GM21367 (cell line): Measurements from ENCODE around the gene EFL1.
"Not testable (repeated sequence)": the region's sequence is repeated elsewhere in the genome, so short reads cannot be mapped to it uniquely, and the experiment has no call there.

ENCODE experiments used
- ATAC-seq: cut with Tn5 transposase; IDR thresholded peaks from one replicate; pipeline ENCODE4 v1.9.1; 2021; ENCODE audit not compliant: unreplicated experiment

The EFL1 gene

GRCh38 chr15:82204575-82204974 lies 58.0 kb downstream of the EFL1 start:
- ATAC-seq = not testable (repeated sequence)

DNA sequence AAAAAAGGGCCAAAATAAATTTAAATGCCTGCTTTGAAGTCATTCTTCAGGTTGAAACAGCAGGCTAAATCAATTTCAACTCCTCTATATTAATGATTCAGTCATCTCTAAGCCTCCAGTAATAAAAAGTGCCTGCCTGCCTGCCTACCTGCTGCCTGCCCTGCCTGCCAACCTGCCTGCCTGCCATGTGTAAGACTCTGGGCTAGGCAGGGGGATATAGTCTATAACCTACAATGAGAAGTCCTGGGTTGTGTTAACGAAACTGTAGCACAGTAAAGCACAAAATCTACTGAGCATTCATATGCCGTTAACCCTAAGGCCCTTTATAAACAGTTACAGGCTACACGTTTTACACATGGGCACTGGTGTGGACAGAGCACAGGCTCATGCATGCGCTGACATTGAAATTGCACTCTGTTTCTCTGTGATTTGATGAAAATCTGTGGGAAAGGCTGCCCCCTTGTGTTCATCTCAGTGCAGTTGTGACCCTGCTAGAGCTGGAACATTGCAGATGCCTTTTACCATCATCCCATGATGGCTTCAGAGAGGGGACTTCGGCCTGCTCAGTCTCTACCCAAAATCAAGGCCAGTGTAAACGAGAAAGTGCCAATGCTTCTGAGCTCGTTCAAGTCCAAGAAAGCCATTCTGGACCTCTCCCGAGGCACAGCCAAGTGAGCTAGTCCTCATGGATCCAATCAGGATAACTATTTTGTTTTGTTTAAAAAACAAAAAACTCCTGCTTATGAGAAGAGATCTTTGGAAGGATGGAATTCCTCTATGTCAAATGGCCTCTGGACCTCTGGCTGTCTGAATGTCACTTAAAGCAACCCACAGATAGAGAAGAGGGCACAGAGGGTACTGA lies 64.6 kb downstream of the EFL1 start:
- peak; percentile 91 for ATAC-seq

- ATAC-seq = no peak
Observed at GRCh38 chr15:82196353-82196752, 66.2 kb downstream of the EFL1 start.

- ATAC-seq = not testable (repeated sequence)
Observed at GRCh38 chr15:82195818-82196217, 66.7 kb downstream of the EFL1 start.

GRCh38 chr15:82194488-82194887 lies 68.0 kb downstream of the EFL1 start:
- ATAC-seq = not testable (repeated sequence)

- not testable (repeated sequence) for ATAC-seq
Observed at GRCh38 chr15:82193435-82193834, 69.1 kb downstream of the EFL1 start.

- not testable (repeated sequence) for ATAC-seq
Observed at GRCh38 chr15:82192394-82192793, 70.1 kb downstream of the EFL1 start.

DNA sequence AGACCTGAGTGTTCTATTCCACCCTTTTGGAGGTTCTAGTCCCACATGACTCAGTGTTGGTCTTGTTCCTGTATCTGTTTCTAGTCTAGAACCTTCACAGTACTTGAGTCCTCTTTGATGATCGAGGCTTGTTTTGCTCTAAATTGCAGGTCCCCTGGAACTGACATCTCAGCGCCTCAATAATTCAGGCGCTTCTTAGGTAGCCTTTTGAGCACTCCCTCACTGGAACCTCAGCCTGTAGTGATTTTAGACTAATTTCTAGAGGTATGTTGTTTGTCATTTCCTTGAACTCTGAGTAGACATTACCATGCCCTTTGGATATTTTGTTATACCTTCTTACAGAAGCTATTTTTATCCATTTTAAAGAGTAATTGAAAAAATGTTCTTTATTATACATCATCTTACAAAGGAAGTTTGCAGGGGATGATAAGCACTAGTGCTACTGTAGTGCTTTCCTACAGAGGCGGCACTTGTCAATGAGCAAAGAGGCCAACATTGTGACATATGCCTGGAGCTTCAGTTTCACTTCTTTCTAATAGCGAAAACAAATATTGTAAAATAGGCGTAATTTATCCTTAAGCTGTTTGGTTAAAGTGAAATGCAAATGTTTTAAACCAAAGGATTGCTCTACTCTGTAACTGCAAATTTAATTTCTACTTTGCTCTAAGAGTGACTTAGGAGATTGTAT lies 75.7 kb downstream of the EFL1 start:
- peak; percentile 78 for ATAC-seq

DNA sequence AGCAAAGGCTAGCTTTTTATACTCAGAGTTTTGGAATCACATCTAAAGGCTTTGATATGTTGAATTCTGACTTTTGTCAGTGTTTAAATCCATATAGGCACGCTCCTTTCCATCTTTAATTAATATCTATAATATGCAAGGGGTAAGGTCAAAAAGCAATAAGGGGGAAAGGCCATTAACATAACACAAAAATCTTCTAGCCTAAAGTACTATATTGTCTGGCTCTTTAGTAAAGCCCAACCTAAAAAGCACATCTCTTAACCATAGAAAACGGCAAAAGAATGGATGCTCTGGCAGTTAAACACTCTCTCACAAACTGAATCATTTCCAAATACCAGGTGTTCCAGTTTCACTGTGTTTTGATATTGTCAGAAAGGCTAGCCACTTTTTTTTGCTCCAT lies 76.4 kb downstream of the EFL1 start:
- ATAC-seq = no peak

DNA sequence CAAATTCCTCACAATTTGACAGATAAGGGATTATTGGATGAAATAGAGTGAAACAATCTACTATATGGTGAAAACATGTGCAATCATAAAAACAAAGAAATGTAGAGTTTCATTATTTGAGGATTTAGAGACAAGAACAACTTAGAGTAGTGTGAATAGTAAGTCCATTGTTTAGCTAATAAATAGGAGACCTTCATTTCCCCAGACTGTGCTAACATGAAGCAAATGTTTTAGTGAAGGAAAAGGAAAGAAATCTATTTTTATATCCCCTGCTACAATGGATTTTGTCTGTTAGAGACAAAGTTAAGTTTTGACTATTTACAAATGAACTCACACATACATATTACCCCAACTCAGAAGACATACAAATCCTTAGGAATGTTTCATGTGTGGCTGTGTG lies 77.8 kb downstream of the EFL1 start:
- no peak for ATAC-seq

DNA sequence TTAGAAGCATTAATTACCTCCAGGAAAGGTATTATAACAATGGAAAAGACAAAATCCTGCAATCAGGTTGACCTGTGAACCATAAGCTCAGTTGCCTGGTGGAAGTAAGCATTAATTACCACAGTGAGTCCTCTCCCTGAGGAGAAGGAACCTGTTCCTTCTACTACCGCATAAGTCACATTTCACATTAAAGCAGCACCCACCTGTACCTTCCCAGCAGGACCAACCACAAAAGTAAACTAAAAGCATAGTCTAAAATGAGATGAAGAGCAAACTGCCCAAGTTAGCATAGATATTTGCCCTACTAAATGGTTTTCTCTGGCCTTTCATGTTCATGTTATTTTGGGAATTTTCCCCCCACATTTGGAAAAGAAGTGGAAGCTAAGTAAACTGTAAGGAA lies 78.2 kb downstream of the EFL1 start:
- ATAC-seq = no peak

- no peak for ATAC-seq
Observed at GRCh38 chr15:82183121-82184031, 79.2 kb downstream of the EFL1 start.

- no peak for ATAC-seq
Observed at GRCh38 chr15:82181371-82181770, 81.2 kb downstream of the EFL1 start.

- ATAC-seq = no peak
Observed at GRCh38 chr15:82178061-82178460, 84.5 kb downstream of the EFL1 start.

DNA sequence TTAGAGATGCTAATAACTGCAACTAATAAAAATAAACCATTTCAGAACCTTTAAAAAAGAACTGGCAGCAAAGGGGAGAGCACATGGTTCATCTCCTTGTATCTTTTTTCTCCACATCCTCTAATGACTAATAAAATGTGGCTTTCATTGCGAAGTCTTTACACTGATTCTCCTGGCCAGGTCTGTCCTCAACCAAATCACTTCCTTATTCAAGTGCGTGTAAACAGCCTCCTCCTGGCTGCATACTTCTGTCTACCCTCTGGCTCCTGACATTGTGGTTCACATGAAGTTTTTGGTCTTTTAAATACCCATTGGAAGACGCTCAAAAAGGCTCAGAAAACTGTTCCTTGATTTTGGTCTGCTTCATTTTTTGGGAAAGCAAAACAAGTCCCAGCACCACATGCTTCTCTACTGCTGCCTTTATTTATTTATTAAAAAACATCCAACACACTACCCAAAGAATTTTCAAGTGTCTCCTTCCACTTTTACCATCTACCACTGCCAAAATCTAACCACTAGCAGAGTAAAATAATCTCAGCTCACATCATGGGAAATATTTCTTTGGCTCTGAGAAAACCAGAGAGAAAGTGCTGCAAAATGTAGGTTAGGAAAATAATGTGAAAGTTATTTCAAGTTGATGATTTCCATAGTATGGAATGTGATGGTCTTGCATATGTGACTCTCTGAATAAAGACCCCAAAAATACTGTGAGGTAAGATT lies 85.1 kb downstream of the EFL1 start:
- no peak for ATAC-seq

DNA sequence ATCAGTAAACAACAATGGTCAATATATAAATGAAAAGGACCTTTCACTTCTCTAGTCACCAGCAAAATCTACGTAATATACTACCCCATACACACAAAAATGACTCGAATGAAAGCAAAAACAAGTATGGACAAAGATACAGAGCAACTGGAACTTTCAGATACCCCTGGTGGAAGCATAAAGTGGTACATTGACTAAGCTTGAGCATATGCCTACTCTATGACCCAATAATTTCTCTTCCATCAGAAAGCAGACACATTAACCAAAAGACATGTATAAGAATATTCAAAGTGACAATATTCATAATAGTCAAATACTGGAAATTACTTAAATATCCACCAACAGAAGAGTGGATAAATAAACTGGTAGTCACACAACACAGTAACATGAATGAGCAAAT lies 86.0 kb downstream of the EFL1 start:
- no peak for ATAC-seq

DNA sequence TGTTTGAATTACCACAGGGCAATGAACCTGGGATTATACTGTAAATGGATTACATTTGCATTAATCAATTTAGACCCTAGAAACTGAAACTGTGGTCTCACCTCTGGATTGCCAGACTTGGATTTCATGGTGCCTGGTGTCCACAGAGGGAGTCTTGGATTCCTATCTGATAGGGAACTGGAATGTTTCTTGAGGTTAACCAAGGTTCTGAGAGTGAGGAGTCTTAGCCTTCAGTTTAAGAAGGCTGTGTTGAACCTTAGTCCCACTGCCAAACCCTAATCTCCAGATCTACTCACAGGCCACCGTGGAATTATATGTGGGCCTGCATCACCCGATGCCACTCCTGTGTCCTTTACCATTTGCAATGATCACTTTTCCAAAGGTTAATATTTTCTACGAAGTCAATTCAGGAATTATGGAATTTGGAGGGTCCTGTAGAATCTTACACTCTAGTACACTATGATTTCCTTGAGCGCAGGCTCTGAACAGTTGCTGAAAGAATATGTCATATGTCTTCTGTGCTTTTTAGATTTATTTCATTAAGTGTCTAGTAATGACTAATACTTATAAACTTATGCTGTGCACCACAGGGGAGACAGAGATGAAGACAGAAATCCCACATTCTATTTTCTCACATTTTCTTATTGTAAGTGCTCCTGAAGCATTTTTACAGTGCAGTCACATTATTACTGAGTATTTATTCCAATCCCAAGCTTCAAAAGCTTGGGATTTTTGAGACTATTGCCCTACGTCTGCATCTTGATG lies 87.9 kb downstream of the EFL1 start:
- ATAC-seq = no peak

GRCh38 chr15:82173108-82173507 lies 89.4 kb downstream of the EFL1 start:
- ATAC-seq = no peak

- no peak for ATAC-seq
Observed at GRCh38 chr15:82172506-82172905, 90.0 kb downstream of the EFL1 start.

DNA sequence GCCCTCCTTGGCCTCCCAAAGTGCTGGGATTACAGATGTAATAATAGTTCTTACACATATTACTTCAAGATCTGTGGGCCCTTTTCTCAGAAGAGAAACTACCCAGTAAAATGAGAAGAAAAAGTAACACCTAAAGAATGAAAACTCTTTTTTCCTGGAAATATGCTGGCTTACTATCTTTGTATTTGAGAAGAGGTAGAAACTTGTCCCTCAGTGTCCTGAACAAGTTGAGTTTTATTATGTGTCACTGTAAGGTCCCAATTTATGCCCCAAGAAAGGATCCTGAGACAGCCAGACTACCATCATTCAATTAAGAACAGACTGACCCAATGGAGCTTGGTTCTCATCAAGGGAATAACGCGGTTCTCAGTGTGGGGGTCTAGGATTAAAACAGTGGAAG lies 93.8 kb downstream of the EFL1 start:
- ATAC-seq = no peak
